B cell (primary cell): Measurements from ENCODE around the gene PHB1. TPM values are rescaled to one million over a fixed set of nuclear protein-coding genes. Genes with fewer than 3 reads are reported as not detected.

Experiments
- ATAC-seq: fragments of 200-7000 bp; cut with Tn5 transposase; one replicate; pipeline ENCODE4 v1.10.0; 2021; ENCODE audit warnings: low read depth, mild to moderate bottlenecking, moderate number of reproducible peaks, moderate library complexity
- CTCF ChIA-PET: fragments of 350-600 bp; sonication (Branson Sonifier 250); formaldehyde crosslinking; loops from one replicate; lab custom pipeline; 2021; ENCODE audit warnings: antibody characterized with exemption, inconsistent platforms; lab: Charles Lee
- POLR2A ChIA-PET: fragments of 350-600 bp; sonication (Branson Sonifier 250); formaldehyde crosslinking; loops from one replicate; lab custom pipeline; 2021; ENCODE audit warnings: antibody characterized with exemption; lab: Charles Lee
- DNase-seq: peaks from one replicate; pipeline ENCODE4 v3.0.0; 2013
- H2AFZ ChIP-seq: 2 replicates; pipeline ENCODE4 v1.6.1; 2012; ENCODE audit warnings: mild to moderate bottlenecking, low read depth, low read length; ENCODE audit not compliant: insufficient read depth, poor library complexity, severe bottlenecking
- H3K27ac ChIP-seq, 2 donors: 1 replicate in 1 of 2; 2 replicates in 1 of 2; pipeline ENCODE4 v1.5.1; 2012 to 2013; ENCODE audit warnings: low read length in 2 of 2, mild to moderate bottlenecking in 2 of 2, moderate library complexity in 1 of 2
- H3K27me3 ChIP-seq, 4 experiments: fragments of 200-600 bp in 1 of 4; sonication (generic) in 1 of 4; replicated peaks in 1 of 4; 1 replicate in 2 of 4; 2 replicates in 2 of 4; pipeline versions ENCODE4 v1.6.1 to v1.7.0; 2013 to 2016; ENCODE audit warnings: low read length in 3 of 4, mild to moderate bottlenecking in 2 of 4, mixed read lengths in 1 of 4, moderate library complexity in 1 of 4; ENCODE audit not compliant: insufficient read depth in 4 of 4, control insufficient read depth in 3 of 4; ENCODE audit errors: control extremely low read depth in 1 of 4
- H3K36me3 ChIP-seq, 2 experiments: replicated peaks in 1 of 2; 1 replicate in 1 of 2; 2 replicates in 1 of 2; pipeline versions ENCODE4 v1.6.1 to v1.7.1; 2013; ENCODE audit warnings: low read length in 1 of 2; ENCODE audit not compliant: insufficient read depth in 2 of 2, control insufficient read depth in 1 of 2; ENCODE audit errors: control extremely low read depth in 1 of 2, extremely low read depth in 1 of 2
- H3K4me1 ChIP-seq, 2 donors: fragments of 200-600 bp in 1 of 2; sonication (generic) in 1 of 2; 1 replicate in 1 of 2; 2 replicates in 1 of 2; pipeline versions ENCODE4 v1.5.1 to v1.6.1; 2013 to 2017; ENCODE audit warnings: low read length in 2 of 2; ENCODE audit not compliant: control insufficient read depth in 2 of 2, insufficient read depth in 2 of 2
- H3K4me2 ChIP-seq: replicated peaks from 2 replicates; pipeline ENCODE3; 2012; ENCODE audit warnings: mild to moderate bottlenecking, low read depth, low read length; ENCODE audit not compliant: poor library complexity, severe bottlenecking
- H3K4me3 ChIP-seq, 5 experiments: fragments of 200-600 bp in 1 of 5; sonication (generic) in 1 of 5; 1 replicate in 3 of 5; 2 replicates in 2 of 5; pipeline versions ENCODE4 v1.5.1 to v1.7.0; 2011 to 2016; ENCODE audit warnings: low read length in 4 of 5, mild to moderate bottlenecking in 4 of 5, low read depth in 2 of 5, control low read depth in 1 of 5, moderate library complexity in 1 of 5; ENCODE audit not compliant: insufficient read depth in 1 of 5; ENCODE audit errors: control extremely low read depth in 1 of 5, extremely low read depth in 1 of 5
- H3K79me2 ChIP-seq: fragments of 200-600 bp; sonication (generic); one replicate; pipeline ENCODE4 v1.6.0; 2016; ENCODE audit warnings: low read length; ENCODE audit not compliant: control insufficient read depth, insufficient read depth
- H3K9ac ChIP-seq: fragments of 200-600 bp; sonication (generic); 2 replicates; pipeline ENCODE4 v1.6.1; 2017; ENCODE audit warnings: mild to moderate bottlenecking, low read length, moderate library complexity
- H3K9me3 ChIP-seq, 3 donors: one replicate each; pipeline versions ENCODE4 v1.6.1 to v1.7.1; 2013; ENCODE audit warnings: low read length in 2 of 3; ENCODE audit not compliant: control insufficient read depth in 2 of 3, insufficient read depth in 1 of 3; ENCODE audit errors: control extremely low read depth in 1 of 3
- H4K20me1 ChIP-seq: 2 replicates; pipeline ENCODE4 v1.6.0; 2012; ENCODE audit warnings: mild to moderate bottlenecking, low read length; ENCODE audit not compliant: insufficient read depth, control insufficient read depth, poor library complexity, severe bottlenecking
- H3K27ac Mint-ChIP-seq: one replicate; pipeline ENCODE4 v1.8.0; 2021; ENCODE audit warnings: mixed read lengths
- H3K27me3 Mint-ChIP-seq: one replicate; pipeline ENCODE4 v1.8.0; 2021; ENCODE audit warnings: mixed read lengths
- H3K4me1 Mint-ChIP-seq: one replicate; pipeline ENCODE4 v1.8.0; 2021; ENCODE audit warnings: mixed read lengths
- H3K4me3 Mint-ChIP-seq: one replicate; pipeline ENCODE4 v1.8.0; 2021; ENCODE audit warnings: mixed read lengths
- H3K9me3 Mint-ChIP-seq: one replicate; pipeline ENCODE4 v1.8.0; 2022; ENCODE audit warnings: mixed read lengths; ENCODE audit not compliant: insufficient read depth
- CTCF ChIP-seq: fragments of 200-600 bp; IDR thresholded peaks from one replicate; pipeline ENCODE4 v1.8.0; 2022; ENCODE audit warnings: antibody characterized with exemption, mild to moderate bottlenecking
- EZH2 ChIP-seq: IDR thresholded peaks from 2 replicates; pipeline ENCODE4 v1.6.1; 2012; ENCODE audit warnings: borderline replicate concordance, low read depth, mild to moderate bottlenecking, moderate library complexity, low read length; ENCODE audit not compliant: insufficient read depth, poor library complexity, severe bottlenecking
- WGBS: methylation state at CpG from one replicate; pipeline ENCODE4 v1.1.5; 2013; ENCODE audit warnings: missing lambda C conversion rate; ENCODE audit not compliant: insufficient coverage; 5-methylcytosine and 5-hydroxymethylcytosine counted together
- intact Hi-C: fragments of 100-400 bp; cut with micrococcal nuclease; formaldehyde crosslinking; loops from one replicate; pipeline ENCODE4 v1.10.0; 2022
- polyA plus RNA-seq: library from polyadenylated mRNA; depleted of rRNA; stranded (reverse); fragments of >200 nt; gene quantifications from 2 replicates; pipeline ENCODE4 v1.2.3, GENCODE V29; 2012
- total RNA-seq, 2 donors: library from RNA; stranded (reverse); fragments of 120-200 nt in 1 of 2; gene quantifications; 1 replicate in 1 of 2; 2 replicates in 1 of 2; pipeline versions ENCODE4 v1.2.3 to v1.2.4, GENCODE V29; 2013 to 2022

Gene PHB1
- total and polyA plus RNA-seq, 2 donors (not counting 1 experiment from before 2014, with no cell fraction given): 45.5 to 72.3 TPM

GRCh38 chr17:49445591-49445990 lies 30.9 kb upstream of the PHB1 start:
- no peaks in the 10 kb centered on the region for H3K9me3 ChIP-seq
- Mint-ChIP-seq H3K9me3 (no peaks in the 10 kb centered on the region), H3K4me3 (no peak overlapping the region), H3K4me1 (no peaks in the 10 kb centered on the region), H3K27ac (no peak overlapping the region), H3K27me3 (peaks cover 43% of the 10 kb centered on the region)
- POLR2A ChIA-PET: no interaction called here
- CTCF ChIA-PET: interaction anchor here (1.4 kb wide), 1 partner anchor 111 kb away, joined by 5 read pairs; no protein-coding TSS in a partner anchor
- H3K4me2 ChIP-seq: no peak overlapping the region
- intact Hi-C loops: no loop called here
- no peak overlapping the region for H2AFZ ChIP-seq
- H3K27ac ChIP-seq: no peak overlapping the region
- peaks cover 0 to 20% (median 4%) of the 10 kb centered on the region in 4 experiments for H3K27me3 ChIP-seq
- WGBS: 87% methylated on average over 6 of the region's 7 CpGs
- no peaks in the 10 kb centered on the region for H3K4me1 ChIP-seq
- ATAC-seq (no peak), DNase-seq (no peak)
- no peaks in the 10 kb centered on the region for H3K36me3 ChIP-seq
- no peaks in the 10 kb centered on the region for H3K79me2 ChIP-seq
- no peaks in the 10 kb centered on the region for H4K20me1 ChIP-seq
- no peak overlapping the region for H3K4me3 ChIP-seq
- H3K9ac ChIP-seq: no peak overlapping the region
- TF ChIP-seq CTCF (no peak), EZH2 (no peak)

GRCh38 chr17:49444384-49444783 lies 29.7 kb upstream of the PHB1 start:
- no peaks in the 10 kb centered on the region for H3K9me3 Mint-ChIP-seq
- no peak for TF ChIP-seq EZH2
- no peak for TF ChIP-seq CTCF
- POLR2A ChIA-PET: no interaction called here
- CTCF ChIA-PET: no interaction called here
- H3K27me3 ChIP-seq: peaks cover 0 to 29% (median 6%) of the 10 kb centered on the region in 4 experiments
- no peak overlapping the region for H3K4me3 ChIP-seq
- intact Hi-C loops: no loop called here
- peaks cover under 1 to 3% of the 10 kb centered on the region in 2 donors for H3K4me1 ChIP-seq
- H3K27ac Mint-ChIP-seq: no peak overlapping the region
- no peak overlapping the region for H3K4me3 Mint-ChIP-seq
- DNase-seq: no peak
- no peak overlapping the region for H3K9ac ChIP-seq
- peaks cover 50% of the 10 kb centered on the region for H3K27me3 Mint-ChIP-seq
- WGBS: 83% methylated on average over 5 of the region's 12 CpGs
- no peak overlapping the region for H3K4me2 ChIP-seq
- H3K4me1 Mint-ChIP-seq: peaks cover 5% of the 10 kb centered on the region
- ATAC-seq: no peak
- no peaks in the 10 kb centered on the region for H3K36me3 ChIP-seq
- no peaks in the 10 kb centered on the region for H3K9me3 ChIP-seq
- no peaks in the 10 kb centered on the region for H4K20me1 ChIP-seq
- H3K79me2 ChIP-seq: no peaks in the 10 kb centered on the region
- H3K27ac ChIP-seq: no peak overlapping the region
- no peak overlapping the region for H2AFZ ChIP-seq
